Heart right ventricle (tissue), 16 donors: ENCODE measurements around the gene SDS. TPM values are rescaled to one million over a fixed set of nuclear protein-coding genes. Genes with fewer than 3 reads are reported as not detected.

Experiments
- ATAC-seq, 8 donors: fragments of 200-7000 bp; cut with Tn5 transposase; one replicate each; pipeline ENCODE4 v1.9.1; 2020; ENCODE audit warnings: mild to moderate bottlenecking in 8 of 8, moderate library complexity in 8 of 8, moderate number of reproducible peaks in 1 of 8
- DNase-seq, 2 donors: peaks; one replicate each; pipeline ENCODE4 v3.0.0-alpha.2; 2020
- H3K27ac ChIP-seq, 10 donors: fragments of 200-600 bp; sonication (generic) in 2 of 10; one replicate each; pipeline versions ENCODE4 v1.5.0 to v1.8.0; 2020 to 2022; ENCODE audit warnings: mild to moderate bottlenecking in 3 of 10
- H3K27me3 ChIP-seq, 7 donors: fragments of 200-600 bp; one replicate each; pipeline ENCODE4 v1.8.0; 2021 to 2022; ENCODE audit warnings: mild to moderate bottlenecking in 2 of 7
- H3K36me3 ChIP-seq, 9 donors: fragments of 200-600 bp; sonication (generic) in 1 of 9; one replicate each; pipeline versions ENCODE4 v1.5.0 to v1.8.0; 2020 to 2022; ENCODE audit warnings: mild to moderate bottlenecking in 2 of 9
- H3K4me1 ChIP-seq, 9 donors: fragments of 200-600 bp; sonication (generic) in 1 of 9; one replicate each; pipeline versions ENCODE4 v1.5.0 to v1.8.0; 2020 to 2022; ENCODE audit warnings: mild to moderate bottlenecking in 4 of 9
- H3K4me3 ChIP-seq, 10 donors: fragments of 200-600 bp; sonication (generic) in 2 of 10; one replicate each; pipeline versions ENCODE4 v1.5.0 to v1.8.0; 2020 to 2022; ENCODE audit warnings: mild to moderate bottlenecking in 7 of 10, moderate library complexity in 2 of 10
- H3K9me3 ChIP-seq, 11 donors: fragments of 200-600 bp in 10 of 11; sonication (generic) in 2 of 11; one replicate each; pipeline versions ENCODE4 v1.5.0 to v1.8.0; 2013 to 2022; ENCODE audit warnings: mild to moderate bottlenecking in 2 of 11, control low read depth in 1 of 11, moderate library complexity in 1 of 11
- CTCF ChIP-seq, 9 donors: fragments of 200-600 bp; sonication (generic) in 2 of 9; IDR thresholded peaks; one replicate each; pipeline versions ENCODE4 v1.5.0 to v1.8.0; 2021 to 2022; ENCODE audit warnings: antibody characterized with exemption in 9 of 9, mild to moderate bottlenecking in 5 of 9, moderate library complexity in 1 of 9
- WGBS, 2 donors: extraction: QIAGEN DNeasy Blood & Tissue Kit; methylation state at CpG; one replicate each; pipeline ENCODE4 v1.1.7; 2013; ENCODE audit warnings: inconsistent platforms in 1 of 2; 5-methylcytosine and 5-hydroxymethylcytosine counted together
- intact Hi-C, 10 donors: fragments of 100-400 bp; cut with DNase I; formaldehyde crosslinking; loops; one replicate each; pipeline versions ENCODE4 v1.11.1 to v1.14.2; 2022
- polyA plus RNA-seq, 2 donors: library from polyadenylated mRNA; stranded (reverse); fragments of 200-250 nt; gene quantifications; one replicate each; pipeline ENCODE4 v1.2.3, GENCODE V29; 2013
- total RNA-seq, 10 donors: library from RNA; stranded (reverse); fragmentation: NEBNext Ultra II Directional in 3 of 10; extraction: Animal tissue kit (Norgen Biotek cat#: 25700) in 3 of 10; gene quantifications; one replicate each; pipeline versions ENCODE4 v1.2.1 to v1.2.4, GENCODE V29; 2021 to 2023
- donor health status: Arrhythmogenic right ventricular cardiomyopathy.
- donor health status: ischemic (EF 13 %, LVEDD 7.1; RV severe dilation, severe dysfunction).
- donor health status: healthy with polysubstance abuse.
- donor health status: DM: no; HTN: yes; CAD: no.
- donor health status: DM: no; HTN: no; CAD: no.
- donor health status: ischemic (EF 25% LVEDD 6.9; RV normal size, moderate dysfunction).
- donor health status: ischemic (EF 25% LVEDD 5.7; RV mildly dilated, moderate dysfunction).
- donor health status: healthy.
- donor health status: DM: yes; HTN: yes; CAD: no.
- donor health status: Ischemic cardiomyopathy.
- donor health status: ischemic (EF 35%, LVEDD 5.7; RV mildly dilated, moderate dysfunction).
- donor health status: nonischemic (EF 11% LVEDD 7.7; RV severe dilation, severe dysfunction).
- donor health status: DM: yes; HTN: yes; CAD: no.
- donor health status: PGD.
- donor health status: ischemic (EF 29% LVEDD 5.4; RV normal size, mild dysfunction).
- donor health status: nonischemic (EF 23%, LVEDD 6.1; RV moderate dilation, normal function).

SDS gene
- total and polyA plus RNA-seq, 12 donors, result 0.18 to 1.6 (median 0.33) TPM; not detected in 7

- intact Hi-C loops, result no loop called here
- WGBS, 2 donors, result 81 to 86% methylated on average over 5 of the region's 5 CpGs
- H3K27ac ChIP-seq, result no peak overlapping the region
- H3K4me1 ChIP-seq, result no peaks in the 10 kb centered on the region
- TF ChIP-seq CTCF (IDR thresholded peaks at IDR 0.05), result no peak
- H3K9me3 ChIP-seq, result peaks cover 0 to 5% (median 0%) of the 10 kb centered on the region in 11 donors
- H3K27me3 ChIP-seq, result peaks cover 0 to 23% (median 3%) of the 10 kb centered on the region in 7 donors
- H3K4me3 ChIP-seq, result no peak overlapping the region
- ATAC-seq (no peak), DNase-seq (no peak)
- peaks cover 0 to 13% (median 0%) of the 10 kb centered on the region in 9 donors for H3K36me3 ChIP-seq
These were observed 8.6 kb downstream of the SDS start for GRCh38 chr12:113395119-113395518.

- no peak overlapping the region for H3K27ac ChIP-seq
- 86 to 88% methylated on average over 5 of the region's 5 CpGs for WGBS, 2 donors
- no peaks in the 10 kb centered on the region for H3K4me1 ChIP-seq
- DNase-seq (no peak), ATAC-seq (no peak)
- H3K9me3 ChIP-seq, result peaks cover 0 to 5% (median 0%) of the 10 kb centered on the region in 11 donors
- peaks cover 0 to 9% (median 0%) of the 10 kb centered on the region in 7 donors for H3K27me3 ChIP-seq
- TF ChIP-seq CTCF (IDR thresholded peaks at IDR 0.05), result no peak
- intact Hi-C loops, result no loop called here
- H3K36me3 ChIP-seq, result peaks cover 0 to 26% (median 1%) of the 10 kb centered on the region in 9 donors
- no peak overlapping the region for H3K4me3 ChIP-seq
These were observed 9.9 kb downstream of the SDS start for GRCh38 chr12:113393749-113394148.

- DNase-seq, result no peak
- WGBS, 2 donors, result 56 to 66% methylated on average over 17 of the region's 17 CpGs
- intact Hi-C loops, result no loop called here
These were observed 10.6 kb downstream of the SDS start for GRCh38 chr12:113392988-113393579.

GRCh38 chr12:113392520-113392919 lies 11.2 kb downstream of the SDS start:
- Histone ChIP-seq H3K4me3 (no peak overlapping the region), H3K9me3 (peaks cover 0 to 5% (median 0%) of the 10 kb centered on the region in 11 donors), H3K4me1 (no peaks in the 10 kb centered on the region), H3K27me3 (no peaks in the 10 kb centered on the region), H3K27ac (no peak overlapping the region), H3K36me3 (peaks cover 0 to 38% (median 8%) of the 10 kb centered on the region in 9 donors)
- 84 to 88% methylated on average over 7 of the region's 7 CpGs for WGBS, 2 donors
- ATAC-seq (peak in 1 of 8 donors; percentile 9), DNase-seq (no peak)
- intact Hi-C loops, result no loop called here
- no peak for TF ChIP-seq CTCF (IDR thresholded peaks at IDR 0.05)

More at GRCh38 chr12:113392988-113393579, 10.6 kb downstream of the SDS start:
- Histone ChIP-seq H3K36me3 (peaks cover 0 to 33% (median 8%) of the 10 kb centered on the region in 9 donors), H3K4me3 (no peak overlapping the region), H3K27me3 (peaks cover 0 to 3% (median 0%) of the 10 kb centered on the region in 7 donors), H3K9me3 (peaks cover 0 to 5% (median 0%) of the 10 kb centered on the region in 11 donors), H3K4me1 (no peaks in the 10 kb centered on the region), H3K27ac (no peak overlapping the region)
- no peak for TF ChIP-seq CTCF (IDR thresholded peaks at IDR 0.05)
- peak in 4 of 8 donors; percentile 15 to 55 (median 31) for ATAC-seq
